Measurements from ENCODE around the gene CA10.

DNA sequence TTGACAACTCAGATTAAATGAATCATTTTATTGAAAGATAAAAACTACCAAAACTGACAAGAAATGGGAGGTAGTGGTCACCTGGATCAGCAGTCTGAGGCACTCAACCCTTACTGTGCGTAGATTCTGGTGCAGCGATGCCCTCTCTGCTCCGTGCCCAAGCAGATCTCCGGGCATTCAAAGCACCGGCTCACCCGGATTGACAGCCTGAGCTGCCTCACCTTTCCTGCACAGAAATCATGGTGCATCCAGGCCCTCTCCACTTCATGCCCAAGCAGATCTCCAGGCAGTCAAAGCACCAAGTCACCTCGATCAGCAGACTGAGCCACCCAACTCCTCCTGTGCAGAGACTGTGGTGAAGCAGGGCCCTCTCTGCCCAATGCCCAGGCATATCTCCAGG lies 196.8 kb downstream of the CA10 start:
- TF ChIP-seq CTCF (IDR thresholded peaks at IDR 0.05) = no peak
- TF ChIP-seq EZH2 (IDR thresholded peaks at IDR 0.05; ENCODE audit: borderline replicate concordance, insufficient read depth, low read depth, low read length, poor library complexity, severe bottlenecking) = no peak
